ENCODE results near the gene EBI3.

GRCh38 chr19:4278010-4278409 lies 48.7 kb downstream of the EBI3 start:
- TF ChIP-seq EZH2 (IDR thresholded peaks at IDR 0.05), result no peak
- TF ChIP-seq POLR2AphosphoS5 (IDR thresholded peaks at IDR 0.05; ENCODE audit: borderline replicate concordance, low read depth, low read length), result no peak

Measured in SK-N-MC (cell line).